HG02938 (cell line): ENCODE data around the gene DOCK6.

Source experiments
- ATAC-seq: cut with Tn5 transposase; IDR thresholded peaks from one replicate; pipeline ENCODE4 v1.9.1; 2021; ENCODE audit warnings: mild to moderate bottlenecking, moderate library complexity; ENCODE audit not compliant: unreplicated experiment

Gene DOCK6

GRCh38 chr19:11225815-11226214 lies 36.5 kb downstream of the DOCK6 start:
- no peak for ATAC-seq

GRCh38 chr19:11225172-11225571 lies 37.2 kb downstream of the DOCK6 start:
- ATAC-seq, result no peak

- ATAC-seq, result no peak
Observed at GRCh38 chr19:11224429-11224828, 37.9 kb downstream of the DOCK6 start.

DNA sequence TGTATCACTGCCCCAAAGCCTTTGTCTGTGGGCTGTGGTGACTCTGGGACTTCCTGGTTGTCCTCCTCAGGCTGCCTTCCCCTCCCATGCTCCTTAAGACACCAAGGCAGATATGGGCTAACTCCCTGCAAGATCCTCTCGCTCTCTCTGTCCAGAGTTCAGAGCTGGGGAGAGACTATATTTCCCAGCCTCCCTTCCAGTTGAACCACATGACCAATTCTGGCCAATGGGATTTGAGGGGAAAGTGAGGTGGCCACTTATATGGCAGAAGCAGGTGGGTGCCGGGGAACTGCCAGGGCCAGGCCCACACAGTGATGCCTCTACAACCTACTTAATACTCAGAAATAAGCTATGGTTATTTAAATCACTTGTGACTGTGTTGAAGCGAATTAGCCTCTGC lies 39.1 kb downstream of the DOCK6 start:
- no peak for ATAC-seq

- ATAC-seq, result no peak
Observed at GRCh38 chr19:11221082-11221598, 41.2 kb downstream of the DOCK6 start.

- ATAC-seq, result no peak
Observed at GRCh38 chr19:11214387-11214786, 47.9 kb downstream of the DOCK6 start.

GRCh38 chr19:11210656-11210928 lies 51.7 kb downstream of the DOCK6 start:
- ATAC-seq, result no peak

GRCh38 chr19:11209839-11210655 lies 52.3 kb downstream of the DOCK6 start:
- ATAC-seq, result no peak

GRCh38 chr19:11208561-11209471 lies 53.5 kb downstream of the DOCK6 start:
- no peak for ATAC-seq

- no peak for ATAC-seq
Observed at GRCh38 chr19:11205939-11206570, 56.3 kb downstream of the DOCK6 start.

DNA sequence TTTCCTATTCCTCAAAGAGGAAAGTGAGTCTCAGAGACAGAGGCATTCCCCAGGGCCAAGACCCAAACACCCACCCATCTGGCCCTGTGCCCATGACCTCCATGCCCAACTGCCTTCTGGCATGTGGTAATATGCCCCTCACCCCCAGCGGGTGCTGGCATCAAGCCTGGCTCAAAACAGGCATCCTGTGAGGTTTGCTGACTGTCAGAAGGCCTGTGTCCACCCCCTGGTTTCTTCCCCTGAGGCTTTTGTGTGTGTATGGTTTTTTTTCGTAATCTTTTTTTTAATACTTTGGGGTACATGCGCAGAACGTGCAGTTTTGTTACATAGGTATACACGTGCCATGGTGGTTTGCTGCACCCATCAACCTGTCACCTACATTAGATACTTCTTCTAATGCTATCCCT lies 57.4 kb downstream of the DOCK6 start:
- no peak for ATAC-seq

- ATAC-seq, result no peak
Observed at GRCh38 chr19:11204076-11204602, 58.2 kb downstream of the DOCK6 start.

- no peak for ATAC-seq
Observed at GRCh38 chr19:11203194-11204075, 58.9 kb downstream of the DOCK6 start.

DNA sequence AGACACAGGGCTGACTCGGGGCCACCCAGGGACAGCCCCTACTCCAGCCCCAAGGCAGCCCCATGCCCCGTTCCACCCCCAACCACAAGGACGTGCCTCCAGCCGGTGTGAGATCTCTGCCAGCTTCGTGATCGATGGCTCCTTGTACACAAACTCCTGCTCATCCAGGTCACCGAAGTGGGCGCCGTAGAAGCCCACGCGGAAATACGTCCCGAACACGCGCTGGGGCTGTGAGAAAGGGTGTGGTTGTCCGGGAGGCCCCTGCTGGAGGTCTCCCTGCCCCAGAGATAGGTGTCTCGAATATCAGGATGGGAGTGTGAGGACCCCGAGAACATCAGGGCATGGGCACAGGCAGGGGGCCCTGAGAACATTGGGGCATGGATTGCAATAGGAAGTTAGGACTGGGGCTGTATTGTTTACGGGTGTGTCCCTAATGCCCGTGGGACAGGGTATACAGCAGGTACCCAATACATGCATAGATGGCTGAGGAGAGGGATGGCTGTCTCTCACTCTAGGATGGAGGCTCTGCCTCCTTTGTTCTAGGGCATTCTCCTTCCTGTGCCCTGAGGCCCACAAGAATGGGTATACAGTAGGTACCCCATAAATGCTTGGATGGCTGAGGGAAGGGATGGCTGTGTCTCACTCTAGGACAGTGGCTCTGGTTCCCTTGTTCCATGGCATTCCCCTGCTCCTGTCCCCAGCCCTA lies 59.7 kb downstream of the DOCK6 start:
- no peak for ATAC-seq

- no peak for ATAC-seq
Observed at GRCh38 chr19:11201791-11202190, 60.5 kb downstream of the DOCK6 start.

DNA sequence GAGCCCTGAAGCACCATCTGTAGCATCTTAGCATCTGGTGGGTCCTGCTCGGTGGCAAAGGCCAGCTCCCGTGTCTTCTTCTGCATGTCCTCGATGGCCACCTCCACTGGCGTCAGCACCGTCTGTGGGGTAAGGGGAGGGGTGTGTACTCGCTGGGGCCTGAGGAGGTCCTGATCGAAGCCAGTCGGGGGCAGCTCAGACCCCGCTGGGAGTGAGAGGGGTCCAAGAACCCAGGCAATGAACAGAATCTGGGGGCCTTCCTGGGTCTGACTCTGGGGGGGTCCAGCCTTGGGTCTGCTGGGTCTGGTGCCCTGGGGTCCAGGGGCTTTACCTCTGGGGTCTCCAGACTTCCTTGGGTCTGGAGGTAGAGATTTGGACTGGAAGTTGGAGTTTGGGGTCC lies 61.4 kb downstream of the DOCK6 start:
- no peak for ATAC-seq

GRCh38 chr19:11200015-11200574 lies 62.2 kb downstream of the DOCK6 start:
- ATAC-seq, result no peak

DNA sequence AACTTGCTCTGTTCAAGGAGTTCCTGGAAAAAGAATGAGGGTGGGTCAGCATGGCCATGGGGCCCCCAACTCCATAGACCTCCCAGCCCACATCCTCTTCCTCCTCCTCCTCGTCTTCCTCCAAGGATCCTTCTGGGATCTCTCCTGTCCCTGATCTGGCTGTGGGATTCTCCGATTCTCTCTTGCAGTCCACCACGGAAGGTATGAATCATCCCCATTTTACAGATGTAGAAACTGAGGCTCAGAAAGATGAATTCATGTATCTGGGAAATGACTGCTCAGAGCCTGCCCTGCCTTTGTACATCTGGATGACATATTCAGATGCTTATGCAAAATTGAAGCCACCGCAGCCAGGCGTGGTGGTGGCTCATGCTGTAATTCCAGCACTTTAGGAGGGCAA lies 62.8 kb downstream of the DOCK6 start:
- ATAC-seq, result no peak

- no peak for ATAC-seq
Observed at GRCh38 chr19:11198769-11199424, 63.4 kb downstream of the DOCK6 start.
